Astrocyte of the hippocampus (primary cell): ENCODE measurements around the gene FOXK1.
A peak's percentile ranks its signal among the peaks of the same experiment; 100 is the strongest.

Experiments
- DNase-seq: peaks from one replicate; pipeline ENCODE4 v3.0.0; 2011; ENCODE audit warnings: low read depth, low spot score

FOXK1 gene

DNA sequence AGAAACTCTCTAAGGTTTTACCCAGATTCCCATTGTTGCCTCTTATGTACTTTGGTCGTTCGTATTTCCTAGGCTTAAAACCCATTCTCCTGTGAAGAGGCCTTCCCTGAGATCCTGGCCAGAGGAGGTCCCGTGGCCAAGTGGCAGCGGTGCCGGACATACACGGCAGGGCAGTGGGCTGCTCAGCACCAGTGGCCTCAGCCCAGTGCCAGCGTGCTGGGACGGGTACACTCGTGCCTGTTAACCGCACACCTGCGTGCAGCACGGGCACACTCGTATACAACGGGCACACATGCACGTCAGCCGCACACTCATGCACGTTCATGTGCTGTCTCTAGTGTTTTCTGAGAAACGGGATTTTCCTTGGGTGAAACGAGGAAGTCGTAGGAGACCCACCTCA is 40.2 kb downstream of the FOXK1 start:
- no peak for DNase-seq

- no peak for DNase-seq
Measured at GRCh38 chr7:4722960-4723630, 41.0 kb downstream of the FOXK1 start.

GRCh38 chr7:4724648-4725013 is 42.5 kb downstream of the FOXK1 start:
- DNase-seq = peak; percentile 75

GRCh38 chr7:4725014-4725849 is 43.1 kb downstream of the FOXK1 start:
- DNase-seq = peak; percentile 97

- peak; percentile 29 for DNase-seq
Measured at GRCh38 chr7:4725850-4726450, 43.9 kb downstream of the FOXK1 start.

DNA sequence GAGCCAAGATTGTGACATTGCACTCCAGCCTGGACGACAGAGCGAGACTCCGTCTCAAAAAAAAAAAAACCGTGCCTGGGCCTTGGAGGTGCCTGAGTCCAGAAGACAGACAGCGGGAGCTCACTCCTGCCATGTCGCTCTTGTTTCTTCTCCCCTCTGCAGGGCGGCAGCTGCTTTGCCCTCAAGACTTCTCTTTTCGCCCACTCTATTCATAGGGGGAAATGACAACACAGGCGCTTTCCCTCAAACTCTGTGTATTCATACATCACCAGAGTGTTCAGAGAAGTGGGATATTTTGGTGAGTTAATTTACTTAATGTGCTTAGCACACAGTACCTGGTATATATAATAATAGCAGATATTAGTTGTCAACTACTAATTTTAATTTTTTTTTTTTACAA is 44.5 kb downstream of the FOXK1 start:
- no peak for DNase-seq

- DNase-seq = no peak
Measured at GRCh38 chr7:4727914-4728705, 46.0 kb downstream of the FOXK1 start.

DNA sequence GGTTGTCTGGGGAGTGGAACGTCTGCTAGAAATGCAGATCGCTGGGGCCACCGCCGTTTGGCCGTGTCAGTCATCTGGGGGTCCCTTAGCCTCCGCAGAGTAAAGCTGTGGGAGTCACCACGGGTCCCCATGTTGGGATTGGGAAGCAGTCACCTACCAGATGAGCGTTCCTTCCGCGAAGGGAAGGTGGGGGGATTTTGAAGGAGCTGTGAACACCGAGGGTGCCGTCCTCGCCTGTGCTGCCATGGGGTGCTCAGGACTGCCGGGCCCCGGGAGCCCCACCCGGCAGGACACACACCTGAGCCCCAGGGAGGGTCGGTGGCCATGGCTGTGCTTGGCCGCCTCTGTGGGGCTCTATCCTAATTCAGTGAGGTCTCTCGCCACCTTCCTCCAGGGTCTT is 47.2 kb downstream of the FOXK1 start:
- DNase-seq = no peak

- no peak for DNase-seq
Measured at GRCh38 chr7:4730276-4730675, 48.2 kb downstream of the FOXK1 start.

DNA sequence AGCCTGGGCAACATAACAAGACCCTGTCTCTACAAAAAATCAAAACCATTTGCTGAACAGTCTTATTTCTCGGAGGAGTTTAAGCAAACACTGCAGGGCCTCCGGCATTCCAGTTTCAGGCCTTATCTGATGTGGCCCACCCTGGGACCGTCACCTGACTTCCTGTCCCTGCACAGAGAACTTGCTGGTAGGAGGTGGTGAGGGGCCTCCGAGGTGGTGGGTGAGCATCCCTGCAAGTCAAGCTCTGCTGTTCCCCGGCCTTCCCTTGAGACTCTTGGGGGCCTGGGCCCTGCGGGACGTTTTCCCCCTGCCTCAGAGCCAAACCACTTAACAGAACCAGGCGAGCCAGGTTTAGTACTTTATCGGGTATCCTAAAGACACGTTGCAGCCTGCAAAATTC is 48.9 kb downstream of the FOXK1 start:
- DNase-seq = no peak

- DNase-seq = no peak
Measured at GRCh38 chr7:4731803-4732202, 49.7 kb downstream of the FOXK1 start.

- DNase-seq = no peak
Measured at GRCh38 chr7:4733936-4734528, 51.9 kb downstream of the FOXK1 start.

DNA sequence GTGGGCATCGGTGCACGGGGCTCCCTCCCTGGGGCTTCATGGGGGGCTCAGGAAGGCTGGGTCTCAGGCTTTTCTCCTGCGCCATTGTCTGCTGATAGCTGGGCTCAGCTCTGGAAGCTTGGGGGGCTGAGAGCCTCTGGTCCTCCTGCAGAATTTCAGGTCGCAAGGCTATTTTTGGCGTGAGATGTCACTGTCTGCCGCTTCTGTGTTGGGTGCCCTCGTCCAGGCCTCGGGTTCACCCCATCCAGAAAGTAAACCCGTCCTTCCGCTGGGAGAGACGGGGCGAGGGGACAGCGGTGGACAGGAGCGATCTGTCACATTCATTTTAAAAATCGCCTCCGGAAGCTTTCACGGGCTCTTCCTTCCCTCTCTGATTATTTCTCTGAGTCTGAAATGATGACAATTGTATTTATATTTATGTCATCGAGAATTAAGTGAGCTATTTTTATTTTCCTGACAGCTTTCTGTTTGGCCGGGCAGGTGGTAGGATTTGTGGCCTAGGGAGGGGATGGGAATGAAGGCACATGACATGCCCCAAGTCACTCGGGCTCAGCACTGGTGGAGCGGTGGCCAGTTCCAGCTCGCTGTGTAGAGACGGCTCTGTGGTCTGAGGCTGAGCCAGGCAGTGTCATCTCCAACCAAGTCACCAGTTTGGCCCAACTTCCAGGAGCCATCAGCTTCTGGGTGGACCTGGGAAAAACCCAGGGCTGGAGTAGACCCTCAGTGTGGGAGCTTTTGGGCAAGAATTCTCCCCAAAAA is 52.7 kb downstream of the FOXK1 start:
- DNase-seq = no peak

DNA sequence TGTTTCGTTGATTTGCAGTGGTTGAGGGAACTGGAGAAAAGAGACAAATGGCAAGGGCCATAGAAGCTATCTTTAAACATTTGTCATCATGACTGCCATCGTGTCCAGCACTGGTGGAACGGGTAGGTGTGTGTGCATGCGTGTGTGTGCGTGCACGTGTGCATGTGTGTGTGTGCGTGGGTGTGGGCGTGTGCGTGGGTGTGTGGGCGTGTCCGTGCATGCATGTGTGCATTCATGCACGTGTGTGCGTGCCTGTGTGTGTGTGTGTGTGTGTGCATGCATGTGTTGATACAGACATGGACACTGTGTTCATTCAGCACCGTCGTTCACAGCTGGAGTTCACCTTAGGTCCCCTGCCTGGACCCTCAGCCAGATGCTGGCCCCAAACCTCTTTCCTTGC is 55.2 kb downstream of the FOXK1 start:
- DNase-seq = no peak

- peak; percentile 85 for DNase-seq
Measured at GRCh38 chr7:4738711-4739527, 56.8 kb downstream of the FOXK1 start.

GRCh38 chr7:4739528-4739992 is 57.5 kb downstream of the FOXK1 start:
- peak; percentile 39 for DNase-seq

DNA sequence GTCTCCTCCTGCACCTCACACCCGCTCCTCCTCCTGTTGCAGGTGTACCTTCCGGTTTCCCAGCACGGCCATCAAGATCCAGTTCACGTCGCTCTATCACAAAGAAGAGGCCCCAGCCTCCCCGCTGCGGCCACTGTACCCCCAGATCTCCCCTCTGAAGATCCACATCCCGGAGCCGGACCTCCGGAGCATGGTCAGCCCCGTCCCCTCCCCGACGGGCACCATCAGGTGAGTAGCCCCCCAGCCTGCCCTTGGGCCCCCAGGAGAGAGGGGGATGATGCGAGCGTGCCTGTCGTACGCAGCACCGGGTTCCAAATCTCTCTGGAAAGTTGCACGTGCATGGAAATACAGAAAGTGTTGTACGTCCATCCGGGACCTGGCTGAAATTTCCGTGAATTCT is 58.7 kb downstream of the FOXK1 start:
- DNase-seq = no peak

DNA sequence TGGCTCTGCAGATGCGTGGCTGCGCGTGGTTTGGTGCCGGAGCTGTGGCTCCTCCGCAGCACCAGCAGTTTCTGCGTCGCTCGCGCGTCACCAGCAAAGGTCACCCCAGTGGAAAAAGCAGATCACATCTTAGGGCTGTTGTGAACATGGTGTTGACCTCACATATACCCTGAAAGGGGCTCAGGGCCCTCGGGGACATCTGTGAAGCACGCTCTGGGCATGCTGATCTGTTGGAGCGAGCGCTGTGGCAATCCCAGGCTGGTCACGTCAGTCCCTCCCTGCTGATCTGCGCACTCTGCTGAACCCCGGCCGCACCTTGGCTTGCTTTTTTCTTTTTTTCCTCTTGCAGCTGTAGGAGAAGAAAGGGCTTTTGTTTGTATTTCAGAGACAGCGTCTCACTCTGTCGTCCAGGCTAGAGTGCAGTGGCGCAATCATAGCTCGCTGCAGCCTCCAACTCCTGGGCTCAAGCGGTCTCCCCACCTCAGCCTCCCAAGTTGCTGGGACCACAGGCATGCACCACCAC is 60.0 kb downstream of the FOXK1 start:
- DNase-seq = no peak

GRCh38 chr7:4742852-4743251 is 60.8 kb downstream of the FOXK1 start:
- no peak for DNase-seq
